Neural progenitor cell (in vitro differentiated cells): ENCODE results near the gene LDB3.

ENCODE experiments used
- EZH2 ChIP-seq: fragments of 200-600 bp; sonication (generic); IDR thresholded peaks from 2 replicates; pipeline ENCODE4 v1.6.1; 2017; ENCODE audit warnings: antibody characterized with exemption, mild to moderate bottlenecking, moderate library complexity
- TF ChIP-seq, protein P1 (sequence below): fragments of 200-600 bp; sonication (generic); IDR thresholded peaks from 2 replicates; pipeline ENCODE4 v1.5.1; 2017; ENCODE audit warnings: antibody characterized with exemption, mild to moderate bottlenecking

DNA sequence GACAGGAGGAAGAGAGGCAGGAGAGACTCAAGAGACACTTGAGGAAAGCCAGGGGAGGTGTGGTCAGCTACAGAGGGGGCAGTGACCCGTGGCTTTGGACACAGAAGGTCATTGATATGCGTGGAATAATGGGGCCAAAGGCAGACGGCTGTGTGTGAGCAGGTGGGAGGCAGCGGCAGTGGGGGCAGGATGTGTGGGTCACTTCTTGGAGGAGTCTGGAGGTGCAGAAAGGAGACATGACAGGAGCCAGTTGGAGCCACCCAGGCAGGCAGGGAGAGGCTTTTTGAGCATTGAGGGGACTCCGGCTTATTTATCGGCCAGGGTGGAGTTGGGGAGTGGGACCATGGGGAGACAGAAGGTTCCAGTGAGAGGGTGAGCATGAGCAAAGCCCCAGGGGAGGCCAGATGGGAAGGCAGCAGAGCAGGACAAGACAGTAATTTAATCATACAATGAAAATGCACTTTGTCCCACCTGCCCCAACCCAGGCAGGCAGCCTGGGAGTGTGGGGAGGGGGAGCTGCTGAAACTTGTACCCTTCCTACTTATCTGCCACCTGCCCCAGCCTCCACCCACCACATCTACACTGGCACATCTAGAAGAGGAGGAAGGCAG lies 5.0 kb downstream of the LDB3 start:
- TF ChIP-seq, protein P1, sequence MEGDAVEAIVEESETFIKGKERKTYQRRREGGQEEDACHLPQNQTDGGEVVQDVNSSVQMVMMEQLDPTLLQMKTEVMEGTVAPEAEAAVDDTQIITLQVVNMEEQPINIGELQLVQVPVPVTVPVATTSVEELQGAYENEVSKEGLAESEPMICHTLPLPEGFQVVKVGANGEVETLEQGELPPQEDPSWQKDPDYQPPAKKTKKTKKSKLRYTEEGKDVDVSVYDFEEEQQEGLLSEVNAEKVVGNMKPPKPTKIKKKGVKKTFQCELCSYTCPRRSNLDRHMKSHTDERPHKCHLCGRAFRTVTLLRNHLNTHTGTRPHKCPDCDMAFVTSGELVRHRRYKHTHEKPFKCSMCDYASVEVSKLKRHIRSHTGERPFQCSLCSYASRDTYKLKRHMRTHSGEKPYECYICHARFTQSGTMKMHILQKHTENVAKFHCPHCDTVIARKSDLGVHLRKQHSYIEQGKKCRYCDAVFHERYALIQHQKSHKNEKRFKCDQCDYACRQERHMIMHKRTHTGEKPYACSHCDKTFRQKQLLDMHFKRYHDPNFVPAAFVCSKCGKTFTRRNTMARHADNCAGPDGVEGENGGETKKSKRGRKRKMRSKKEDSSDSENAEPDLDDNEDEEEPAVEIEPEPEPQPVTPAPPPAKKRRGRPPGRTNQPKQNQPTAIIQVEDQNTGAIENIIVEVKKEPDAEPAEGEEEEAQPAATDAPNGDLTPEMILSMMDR: no peak
- no peak for TF ChIP-seq EZH2
